ENCODE data around the gene SPATA19.

SPATA19 gene

DNA sequence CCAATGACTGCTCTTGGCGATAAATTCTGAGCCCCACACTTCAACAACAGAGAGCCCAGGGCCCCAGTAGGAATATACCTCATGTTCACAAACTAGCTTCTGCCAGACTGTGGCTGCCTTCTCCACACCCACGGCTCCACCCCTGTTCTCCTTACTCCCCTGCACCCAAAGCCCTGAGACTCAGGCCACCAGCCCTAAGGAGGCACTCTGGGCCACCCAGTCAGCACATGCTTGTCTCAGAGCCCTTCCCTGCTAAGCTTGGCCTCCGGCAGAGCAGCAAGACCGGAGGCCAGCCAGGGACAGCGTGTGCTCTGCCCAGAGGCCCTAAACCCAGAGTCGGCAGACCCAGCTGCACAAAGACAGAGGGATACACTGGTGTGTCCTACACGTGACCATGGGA lies 27.9 kb downstream of the SPATA19 start:
- no peak for DNase-seq

DNA sequence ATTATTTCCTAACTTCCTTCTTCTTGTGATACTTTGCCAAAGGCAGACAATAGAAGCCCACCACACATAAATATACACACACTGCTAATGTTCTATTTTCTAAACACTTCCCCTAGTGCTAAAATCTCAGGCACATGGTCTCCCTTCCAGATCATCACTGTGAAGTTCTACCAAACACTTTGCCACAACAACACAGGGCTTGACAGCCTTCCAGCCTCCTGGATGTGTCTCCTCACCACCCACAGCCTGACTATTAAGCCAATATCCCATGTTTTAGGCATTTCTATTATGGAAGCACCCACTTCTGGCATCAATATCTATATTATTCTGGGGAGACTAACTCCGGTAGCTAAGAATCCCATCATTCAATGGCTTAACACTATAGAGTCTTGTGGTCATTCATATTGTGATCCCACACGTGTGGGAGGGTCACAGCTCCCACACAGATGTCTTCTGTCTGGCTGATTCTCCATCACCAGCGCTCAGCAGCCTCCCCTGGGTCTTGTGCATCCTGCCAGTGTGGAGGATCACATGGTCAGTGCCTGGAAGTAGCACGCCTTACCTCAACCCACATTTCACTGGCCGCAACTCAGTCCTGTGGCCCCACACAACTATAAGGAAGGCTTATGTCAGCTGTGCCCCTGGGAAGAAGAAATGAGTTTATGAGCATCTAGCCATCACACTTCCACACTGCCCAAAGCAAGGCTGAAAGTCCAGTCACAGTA lies 29.0 kb downstream of the SPATA19 start:
- no peak for DNase-seq

DNA sequence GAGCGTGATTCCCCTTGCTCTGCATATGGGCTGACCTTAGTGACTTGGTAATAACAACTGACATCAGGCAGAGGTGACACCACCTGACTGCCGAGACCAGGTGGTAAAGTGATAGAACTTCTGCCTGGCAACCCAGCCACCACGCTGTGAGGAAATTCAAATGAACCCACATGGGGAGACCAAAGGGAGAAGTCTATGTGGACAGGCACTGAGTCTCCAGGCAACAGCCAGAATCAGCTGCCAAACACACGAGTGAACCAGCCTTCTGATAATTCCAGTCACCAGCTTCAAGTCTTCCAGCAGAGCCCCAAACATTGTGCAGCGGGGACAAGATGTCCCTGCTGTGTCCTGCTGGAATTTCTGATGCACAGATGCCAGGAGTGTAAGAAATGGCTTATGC lies 29.7 kb downstream of the SPATA19 start:
- DNase-seq, result no peak

DNA sequence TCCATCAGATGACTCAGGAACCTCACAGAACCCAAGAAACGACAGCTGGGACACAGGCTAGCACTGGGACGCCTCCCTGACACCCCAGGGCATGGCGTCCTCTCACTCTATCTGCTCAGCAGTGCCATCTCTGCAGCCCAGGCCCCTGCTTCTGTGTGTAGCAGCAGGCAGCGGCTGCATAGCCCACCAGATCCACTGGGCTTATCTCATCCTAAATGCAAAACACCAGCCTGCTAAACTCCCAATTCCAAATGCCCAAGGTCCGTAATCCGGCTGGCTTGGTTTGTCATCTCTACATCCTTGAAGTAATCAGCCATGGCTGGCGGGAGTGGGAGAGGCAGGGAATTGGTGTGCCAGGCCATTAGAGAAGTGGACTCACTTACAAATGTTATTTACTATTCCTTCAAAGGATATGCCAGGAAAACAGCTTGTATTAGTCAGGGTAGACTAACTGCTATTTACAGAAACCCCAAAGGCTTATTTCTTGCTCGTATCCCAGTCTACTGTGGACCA lies 30.7 kb downstream of the SPATA19 start:
- no peak for DNase-seq

- no peak for DNase-seq
Observed at GRCh38 chr11:133811850-133812685, 33.2 kb downstream of the SPATA19 start.

DNA sequence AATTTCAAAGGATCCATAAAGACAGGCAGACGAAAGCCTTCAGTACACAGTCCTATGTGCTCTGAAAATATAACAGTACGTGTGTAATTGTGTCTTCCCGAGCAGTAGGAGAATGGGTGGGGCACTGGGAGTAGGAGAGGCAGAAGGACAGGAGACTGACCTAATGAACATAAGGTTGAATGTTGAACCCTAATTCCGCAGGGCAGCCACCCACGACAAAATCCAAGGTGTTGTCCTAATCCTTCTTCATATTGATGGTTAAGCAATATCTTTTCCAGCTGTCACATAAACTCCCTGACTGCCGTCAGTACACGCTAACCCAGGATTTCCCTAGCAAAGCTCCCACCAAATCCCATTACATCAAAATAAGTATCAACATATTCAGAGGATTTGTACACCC lies 34.5 kb downstream of the SPATA19 start:
- no peak for DNase-seq

- DNase-seq, result no peak
Observed at GRCh38 chr11:133809569-133810491, 35.5 kb downstream of the SPATA19 start.

DNA sequence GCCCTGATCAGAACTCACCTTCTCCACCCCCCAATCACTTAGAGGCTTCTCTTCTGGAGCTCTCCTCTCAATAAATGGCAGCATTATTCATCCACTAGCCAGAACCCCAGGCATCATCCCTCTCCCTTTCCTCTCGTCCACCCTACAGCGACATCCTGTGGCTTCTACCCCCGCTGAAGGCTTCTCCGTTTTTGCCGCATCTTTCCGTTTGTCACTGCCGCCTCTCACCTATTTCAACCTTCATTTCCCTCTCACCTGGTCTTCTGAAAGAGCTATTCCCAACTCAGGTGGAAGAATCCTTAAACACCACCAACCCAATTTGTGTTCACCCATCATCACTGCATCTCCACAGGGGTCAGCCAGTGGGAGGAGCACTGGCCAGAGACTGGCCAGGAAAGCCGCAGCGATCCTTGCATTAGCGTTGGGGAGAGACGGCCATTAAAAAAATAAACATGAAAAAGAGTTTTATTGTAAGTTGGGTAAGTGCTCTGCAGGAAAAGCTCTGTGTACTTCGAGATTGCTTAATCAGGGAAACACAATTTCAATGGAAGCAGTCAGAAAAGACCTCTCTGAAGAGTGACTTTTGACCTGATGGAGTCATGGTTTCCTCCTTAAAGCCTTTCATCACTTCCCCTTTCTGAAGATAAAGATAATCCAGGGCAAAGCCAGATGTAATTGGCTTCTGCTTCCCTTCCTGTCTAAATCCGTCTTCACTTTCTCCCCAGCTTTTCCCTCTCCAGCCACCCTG lies 36.7 kb downstream of the SPATA19 start:
- no peak for DNase-seq

- DNase-seq, result no peak
Observed at GRCh38 chr11:133803026-133803425, 42.3 kb downstream of the SPATA19 start.

GRCh38 chr11:133801356-133801755 lies 44.0 kb downstream of the SPATA19 start:
- no peak for DNase-seq

GRCh38 chr11:133800666-133801065 lies 44.6 kb downstream of the SPATA19 start:
- no peak for DNase-seq

DNA sequence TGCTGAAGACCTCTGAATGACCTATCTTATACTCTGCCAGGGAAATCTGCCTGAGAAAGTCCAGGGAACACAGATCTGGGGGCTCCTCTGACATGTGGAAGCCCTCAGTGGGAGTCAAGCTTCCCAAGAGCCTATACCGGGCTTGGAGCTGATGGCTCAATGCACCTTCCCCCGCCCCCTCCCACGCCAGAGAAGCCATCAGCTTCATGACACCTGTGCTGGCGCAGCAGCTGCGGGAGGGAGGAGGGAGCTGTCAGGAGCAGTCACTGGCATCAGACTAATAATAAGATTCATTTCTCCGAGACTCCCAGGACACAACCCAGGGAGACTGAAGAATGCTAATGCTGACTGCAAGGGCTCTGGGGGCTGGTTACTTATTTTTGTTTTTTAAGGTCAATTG lies 47.8 kb downstream of the SPATA19 start:
- no peak for DNase-seq

- DNase-seq, result no peak
Observed at GRCh38 chr11:133796043-133796795, 49.1 kb downstream of the SPATA19 start.

GRCh38 chr11:133795088-133795487 lies 50.2 kb downstream of the SPATA19 start:
- DNase-seq, result no peak

- DNase-seq, result no peak
Observed at GRCh38 chr11:133794205-133794604, 51.1 kb downstream of the SPATA19 start.

DNA sequence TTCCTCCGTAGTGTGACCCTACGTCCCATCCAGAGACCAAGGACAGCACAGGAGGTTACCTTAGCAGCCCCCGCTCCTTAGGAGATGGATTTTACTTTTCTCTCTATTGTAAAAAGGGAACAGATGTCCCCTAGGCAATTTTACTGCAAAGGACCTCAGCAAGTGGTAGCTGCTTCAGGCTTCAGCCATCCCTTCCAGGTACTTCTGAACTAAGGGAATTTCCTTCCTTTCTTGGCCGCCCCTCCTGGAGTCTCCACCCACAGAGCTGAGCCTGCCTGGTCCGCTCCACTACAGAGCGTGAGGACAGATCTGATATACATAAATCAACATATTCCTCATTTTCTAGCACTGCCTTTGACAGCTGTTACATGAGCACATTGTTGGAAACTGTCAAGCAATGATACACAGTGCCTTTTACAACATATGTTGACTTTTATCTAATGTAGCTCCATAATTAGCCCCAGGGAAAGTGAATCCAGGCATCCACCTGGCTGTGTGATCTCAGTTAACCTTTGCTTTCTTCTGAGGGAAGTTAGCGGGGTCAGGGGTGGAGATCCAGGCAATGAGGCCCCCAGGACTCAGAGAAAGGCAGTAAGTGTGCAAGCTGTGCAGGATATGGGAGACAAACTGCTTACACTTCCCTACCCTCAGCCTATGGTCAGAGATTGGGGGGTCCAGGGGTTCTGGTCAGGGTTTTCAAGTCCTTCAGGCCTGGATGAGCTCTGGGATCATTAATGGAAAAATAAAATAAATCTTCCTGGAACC lies 51.9 kb downstream of the SPATA19 start:
- DNase-seq, result no peak

DNA sequence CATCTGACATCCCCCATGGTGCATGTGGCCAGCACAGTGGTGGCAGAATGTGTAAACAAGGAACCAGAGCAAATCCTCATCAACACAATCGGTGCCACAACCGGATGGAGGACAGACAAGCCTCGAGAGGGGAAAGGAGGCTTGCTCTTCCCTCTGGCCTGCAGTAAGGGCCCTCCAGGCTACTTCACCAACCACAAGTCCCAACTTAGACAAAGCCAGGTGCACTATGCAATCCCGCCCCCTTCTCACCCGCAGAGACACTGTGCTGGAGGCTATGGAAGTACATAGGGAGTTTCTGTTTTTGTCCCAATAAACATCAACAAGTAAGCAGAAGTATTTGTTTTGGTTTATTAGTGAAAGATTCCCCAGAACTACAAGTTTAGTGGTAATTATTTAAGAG lies 54.3 kb downstream of the SPATA19 start:
- no peak for DNase-seq
